Nucleus accumbens (tissue), 56 donors: ENCODE results near the gene PNPLA7.
A peak's percentile ranks its signal among the peaks of the same experiment; 100 is the strongest.

ENCODE experiments used
- DNase-seq, 56 donors: peaks; one replicate each; lab custom pipeline; 2025; lab: John Stamatoyannopoulos, UW

Gene PNPLA7

DNA sequence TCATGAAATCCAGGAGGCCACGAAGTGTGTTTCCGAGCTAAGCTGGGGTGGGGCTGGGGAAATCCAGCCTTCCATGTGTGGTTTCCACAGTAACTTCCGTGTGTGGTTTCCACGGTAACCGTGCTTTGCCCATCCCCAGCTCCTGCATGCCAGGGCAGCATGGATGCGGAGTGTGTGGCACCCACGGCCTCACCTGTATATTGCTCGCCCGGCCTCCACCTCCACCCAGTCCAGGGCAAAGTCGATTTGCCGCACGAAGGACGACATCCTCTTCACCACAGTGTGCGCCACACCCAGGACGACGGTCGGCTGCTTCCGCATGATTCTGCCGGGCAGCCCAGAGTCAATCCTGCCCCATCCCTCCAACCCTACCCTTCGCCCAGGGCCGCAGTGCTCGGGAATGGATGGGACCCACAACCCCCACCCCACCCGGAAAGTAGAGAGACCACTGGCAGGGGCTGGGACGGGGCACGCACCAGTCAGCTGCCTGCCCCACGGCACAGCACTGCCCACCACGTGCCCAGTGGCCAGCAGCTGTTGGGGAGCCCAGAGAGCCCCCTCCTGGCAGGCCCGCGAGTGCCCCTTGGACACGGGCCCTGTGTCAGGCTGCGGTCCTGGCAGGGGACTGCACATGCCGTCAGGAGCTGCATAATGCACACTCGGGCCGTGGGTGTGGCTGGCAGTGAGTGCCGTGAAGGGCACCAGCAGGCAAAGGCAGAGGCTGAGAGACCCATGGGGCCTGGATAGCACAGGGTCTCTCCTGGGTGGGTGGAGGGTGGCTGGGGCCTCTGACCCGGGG, 52.1 kb downstream of the PNPLA7 start:
- DNase-seq, result peak in 8 of 56 donors; percentile 21 to 63 (median 31)

DNA sequence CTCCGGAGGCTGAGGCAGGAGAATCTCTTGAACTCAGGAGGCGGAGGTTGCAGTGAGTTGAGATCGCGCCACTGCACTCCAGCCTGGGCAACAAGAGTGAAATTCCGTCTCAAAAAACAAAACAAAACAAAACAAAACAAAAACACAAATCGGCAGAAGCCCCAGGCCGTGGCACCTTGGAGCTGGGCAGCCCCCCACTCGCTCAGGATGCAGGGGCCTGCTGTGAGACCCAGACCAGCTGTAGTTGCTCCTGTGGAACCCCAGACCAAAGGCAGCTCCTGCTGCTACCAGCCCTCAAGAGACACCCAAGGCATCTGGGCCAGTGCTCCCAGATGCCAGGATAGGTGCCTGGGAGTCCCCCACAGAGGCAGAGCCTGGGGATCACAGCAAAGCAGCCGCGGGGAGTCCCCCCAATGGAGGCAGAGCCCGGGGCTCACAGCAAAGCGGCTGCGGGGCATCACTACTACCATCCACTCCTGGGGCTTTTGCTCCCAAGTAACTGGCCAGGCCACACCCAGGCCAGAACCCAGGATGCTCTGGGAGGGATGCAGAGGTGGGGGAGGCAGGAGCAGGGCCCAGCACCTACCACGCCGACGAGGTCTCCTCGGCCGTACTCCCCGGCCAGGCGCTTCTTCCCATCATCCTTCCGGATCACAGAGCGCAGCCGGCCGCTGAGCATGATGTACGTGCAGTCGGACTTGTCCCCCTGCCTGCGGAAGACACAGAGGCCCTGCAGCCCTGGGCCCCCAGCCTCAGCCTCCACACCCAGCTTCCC, 53.4 kb downstream of the PNPLA7 start:
- DNase-seq, result no peak

DNA sequence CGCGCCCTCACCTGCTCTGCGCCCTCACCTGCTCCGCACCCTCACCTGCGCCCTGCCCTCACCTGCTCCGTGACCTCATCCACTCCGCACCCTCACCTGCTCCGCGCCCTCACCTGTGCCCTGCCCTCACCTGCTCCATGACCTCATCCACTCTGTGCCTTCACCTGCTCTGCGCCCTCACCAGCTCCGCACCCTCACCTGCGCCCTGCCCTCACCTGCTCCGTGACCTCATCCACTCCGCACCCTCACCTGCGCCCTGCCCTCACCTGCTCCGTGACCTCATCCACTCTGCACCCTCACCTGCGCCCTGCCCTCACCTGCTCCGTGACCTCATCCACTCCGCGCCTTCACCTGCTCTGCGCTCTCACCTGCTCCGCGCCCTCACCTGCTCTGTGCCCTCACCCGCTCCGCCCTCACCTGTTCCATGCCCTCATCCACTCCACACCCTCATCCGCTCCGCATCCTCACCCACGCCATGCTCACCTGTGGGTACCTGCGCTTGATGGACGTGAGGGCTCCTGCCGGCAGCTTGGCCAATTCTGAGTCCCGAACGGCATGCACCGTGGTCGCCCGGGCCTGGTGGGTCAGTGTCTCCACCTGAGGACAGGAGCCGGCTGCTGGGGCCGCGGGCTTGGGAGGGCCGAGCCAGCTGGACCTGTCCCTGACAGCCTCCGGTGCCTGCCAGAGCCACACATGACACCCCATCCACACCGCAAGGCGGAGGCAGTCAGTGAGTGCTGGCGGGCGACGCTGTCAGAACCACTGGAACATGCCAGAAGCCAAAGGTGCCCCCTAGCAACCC, 55.5 kb downstream of the PNPLA7 start:
- no peak for DNase-seq

- DNase-seq, result no peak
Observed at GRCh38 chr9:137494104-137494544, 56.1 kb downstream of the PNPLA7 start.

- no peak for DNase-seq
Observed at GRCh38 chr9:137493364-137494103, 56.7 kb downstream of the PNPLA7 start.

GRCh38 chr9:137492464-137493363, 57.5 kb downstream of the PNPLA7 start:
- peak in 1 of 56 donors; percentile 46 for DNase-seq

- DNase-seq, result no peak
Observed at GRCh38 chr9:137491735-137492432, 58.3 kb downstream of the PNPLA7 start.

DNA sequence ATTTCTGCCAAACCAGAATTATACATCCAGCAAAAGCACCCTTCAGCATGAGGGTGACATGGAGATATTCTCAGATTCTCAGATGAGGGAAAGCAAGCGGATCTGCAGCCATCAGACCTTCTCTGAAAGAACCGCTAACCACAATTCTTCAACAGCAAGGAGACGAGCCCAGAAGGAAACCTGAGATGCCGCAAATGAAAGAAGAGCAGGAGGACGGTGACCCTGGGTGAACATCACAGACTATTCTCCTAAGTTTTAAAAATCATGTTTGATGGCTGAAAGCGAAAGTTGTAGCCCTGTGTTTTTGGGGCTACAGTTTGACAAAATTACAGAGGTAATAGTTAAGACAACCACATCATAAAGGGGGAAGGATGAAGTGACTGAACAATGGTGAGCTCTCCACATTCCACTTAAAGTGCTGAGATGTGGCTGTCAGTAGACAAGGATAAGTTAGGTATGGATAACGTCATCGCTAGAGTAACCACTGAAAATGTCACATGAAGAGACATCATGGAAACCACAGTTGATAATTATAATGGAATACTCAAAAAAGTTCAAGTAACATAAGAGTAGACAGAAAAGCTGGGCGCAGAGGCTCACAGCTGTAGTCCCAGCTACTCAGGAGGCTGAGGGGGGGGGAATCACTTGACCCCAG, 59.5 kb downstream of the PNPLA7 start:
- no peak for DNase-seq

GRCh38 chr9:137488906-137489305, 61.3 kb downstream of the PNPLA7 start:
- DNase-seq, result no peak

DNA sequence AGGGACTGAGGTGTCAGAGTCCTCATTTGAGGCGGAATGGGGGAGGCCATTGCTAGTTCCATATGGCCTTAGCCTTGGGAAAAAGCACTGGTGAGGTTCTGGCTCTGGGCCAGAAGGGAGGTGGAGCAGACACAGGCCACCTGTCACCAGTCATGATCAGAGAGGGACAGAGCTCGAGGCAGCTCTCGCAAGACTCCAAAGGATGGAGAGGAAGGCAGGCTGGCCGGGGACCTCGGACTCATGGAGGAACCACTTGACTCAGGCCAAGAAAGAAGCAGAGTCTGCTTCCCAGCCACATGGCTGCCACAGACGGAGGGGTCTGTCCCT, 61.9 kb downstream of the PNPLA7 start:
- DNase-seq, result no peak

DNA sequence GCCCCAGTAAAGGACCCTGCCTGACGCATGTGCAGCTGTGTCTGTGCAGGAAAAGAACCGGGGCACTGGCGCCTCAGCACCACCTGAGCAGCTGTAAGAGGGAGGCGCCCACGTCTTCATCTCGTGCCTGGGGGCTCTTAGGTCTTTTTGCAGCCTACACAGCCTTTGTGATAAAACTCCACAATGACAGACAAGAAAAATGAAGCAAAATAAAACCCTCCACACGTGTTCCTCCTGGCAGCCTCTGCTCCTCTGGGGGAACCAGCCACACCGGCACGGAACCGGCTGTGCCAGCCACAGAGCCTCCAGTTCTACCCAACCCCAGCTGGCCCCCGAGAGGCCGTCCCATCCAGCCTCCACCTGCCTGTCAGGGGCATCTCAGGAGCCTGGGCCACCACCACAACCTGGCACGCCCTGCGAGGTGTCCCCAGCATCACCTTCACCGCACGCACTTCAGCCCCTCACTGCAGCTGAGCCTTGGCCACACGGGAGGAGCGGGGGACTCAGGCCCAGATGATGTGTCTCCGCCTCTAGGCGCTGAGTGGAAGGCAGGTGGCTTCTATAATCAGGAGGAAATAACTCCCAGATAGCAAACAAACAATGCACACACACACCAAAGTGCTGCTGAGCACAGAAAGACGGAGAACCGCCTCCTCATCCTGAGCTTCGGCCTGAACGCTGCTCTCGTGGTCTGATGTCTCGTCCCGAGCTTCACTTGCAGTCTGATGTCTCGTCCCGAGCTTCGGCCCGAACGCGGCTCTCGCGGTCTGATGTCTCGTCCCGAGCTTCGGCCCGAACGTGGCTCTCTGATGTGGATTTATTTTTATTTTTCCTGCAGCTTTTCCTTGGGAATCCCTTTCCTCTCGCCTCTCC, 62.5 kb downstream of the PNPLA7 start:
- no peak for DNase-seq

- DNase-seq, result no peak
Observed at GRCh38 chr9:137486545-137487453, 63.4 kb downstream of the PNPLA7 start.

DNA sequence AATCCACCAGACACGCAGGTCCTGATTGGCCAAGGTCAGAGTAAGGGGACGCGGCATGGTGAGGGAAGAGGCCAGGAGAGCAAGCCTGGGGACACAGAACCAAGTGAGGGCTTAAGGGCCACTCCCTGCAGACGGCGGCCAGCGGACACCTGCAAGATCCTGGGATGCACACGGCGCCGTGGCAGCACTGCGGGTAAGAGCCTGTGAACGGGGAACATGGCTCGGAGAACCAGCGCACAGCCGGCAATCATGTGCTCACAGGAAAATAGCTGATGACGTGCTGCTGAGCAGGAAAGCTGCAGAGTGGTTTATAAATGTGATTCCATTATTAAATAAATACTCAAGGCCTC, 64.1 kb downstream of the PNPLA7 start:
- DNase-seq, result no peak

DNA sequence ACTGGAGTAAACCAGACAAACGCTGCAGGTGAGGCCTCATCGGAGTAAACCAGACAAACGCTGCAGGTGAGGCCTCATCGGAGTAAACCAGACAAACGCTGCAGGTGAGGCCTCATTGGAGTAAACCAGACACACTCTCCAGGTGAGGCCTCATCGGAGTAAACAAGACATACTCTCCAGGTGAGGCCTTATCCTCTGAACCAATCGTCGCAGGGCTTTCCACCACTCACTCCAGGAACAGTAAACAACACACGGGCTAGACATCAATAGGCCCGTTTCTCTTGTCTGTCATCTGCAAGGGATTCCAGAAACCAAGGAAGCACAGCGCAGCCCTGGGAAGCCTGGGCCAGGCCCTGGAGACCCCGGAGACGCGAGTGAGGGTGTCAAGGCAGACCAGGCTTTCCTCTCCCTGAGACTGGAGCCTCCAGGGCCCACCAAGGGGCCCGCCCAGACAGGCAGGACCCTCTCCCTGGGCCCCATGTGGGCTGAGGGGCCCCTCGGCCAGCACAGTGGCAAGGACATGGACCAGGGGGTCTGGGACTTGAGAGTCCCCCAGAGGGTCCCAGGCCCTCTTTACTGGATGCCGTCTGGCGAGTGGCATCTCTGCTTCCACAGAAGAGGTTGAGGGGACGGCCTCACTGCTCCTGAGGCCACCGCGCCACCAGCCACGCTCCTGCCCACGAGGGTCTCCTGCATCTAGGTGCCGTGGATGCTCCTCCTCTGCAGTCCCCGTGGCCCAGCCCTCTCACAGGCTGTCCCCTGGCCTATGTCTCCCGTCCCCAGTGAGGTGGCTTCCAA, 64.7 kb downstream of the PNPLA7 start:
- no peak for DNase-seq

GRCh38 chr9:137484551-137485315, 65.5 kb downstream of the PNPLA7 start:
- no peak for DNase-seq
